ENCODE results near the gene COPS6.

DNA sequence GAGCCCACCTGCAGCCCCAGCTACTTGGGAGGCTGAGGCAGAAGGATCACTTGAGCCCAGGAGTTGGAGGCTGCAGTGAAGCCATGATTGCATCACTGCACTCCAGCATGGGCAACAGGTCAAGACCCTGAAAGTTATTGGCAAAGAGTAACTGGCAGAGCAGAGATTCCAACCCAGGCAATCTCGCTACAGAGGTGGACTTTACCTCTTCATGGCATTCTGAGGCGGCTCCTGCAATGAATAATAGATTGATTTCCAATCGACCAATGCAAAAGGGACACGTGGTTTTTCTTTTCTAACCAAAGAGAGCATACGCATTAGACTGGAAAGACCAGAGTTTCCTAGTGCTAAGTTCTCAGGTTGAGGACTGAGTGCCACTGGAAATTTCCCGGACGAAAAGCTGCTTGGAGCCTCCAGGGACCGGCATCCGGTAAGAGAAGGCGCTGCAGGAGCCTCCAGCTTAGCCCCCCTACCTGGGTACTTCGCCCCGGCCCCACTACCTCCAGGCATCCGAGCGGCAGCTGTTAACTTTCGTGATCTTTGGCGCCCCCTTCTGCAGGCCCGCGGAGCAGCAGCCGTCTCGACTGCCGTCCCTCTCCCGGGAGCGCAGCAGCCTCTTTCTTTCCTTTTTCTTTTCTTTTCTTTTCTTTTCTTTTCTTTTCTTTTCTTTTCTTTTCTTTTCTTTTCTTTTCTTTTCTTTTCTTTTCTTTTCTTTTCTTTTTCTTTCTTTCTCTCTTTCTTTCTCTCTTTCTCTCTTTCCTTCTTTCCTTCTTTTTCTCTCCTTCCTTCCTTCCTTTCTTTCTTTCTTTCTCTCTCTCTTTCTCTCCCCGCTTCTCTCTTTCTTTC lies 42.1 kb downstream of the COPS6 start:
- TF ChIP-seq, protein P1, sequence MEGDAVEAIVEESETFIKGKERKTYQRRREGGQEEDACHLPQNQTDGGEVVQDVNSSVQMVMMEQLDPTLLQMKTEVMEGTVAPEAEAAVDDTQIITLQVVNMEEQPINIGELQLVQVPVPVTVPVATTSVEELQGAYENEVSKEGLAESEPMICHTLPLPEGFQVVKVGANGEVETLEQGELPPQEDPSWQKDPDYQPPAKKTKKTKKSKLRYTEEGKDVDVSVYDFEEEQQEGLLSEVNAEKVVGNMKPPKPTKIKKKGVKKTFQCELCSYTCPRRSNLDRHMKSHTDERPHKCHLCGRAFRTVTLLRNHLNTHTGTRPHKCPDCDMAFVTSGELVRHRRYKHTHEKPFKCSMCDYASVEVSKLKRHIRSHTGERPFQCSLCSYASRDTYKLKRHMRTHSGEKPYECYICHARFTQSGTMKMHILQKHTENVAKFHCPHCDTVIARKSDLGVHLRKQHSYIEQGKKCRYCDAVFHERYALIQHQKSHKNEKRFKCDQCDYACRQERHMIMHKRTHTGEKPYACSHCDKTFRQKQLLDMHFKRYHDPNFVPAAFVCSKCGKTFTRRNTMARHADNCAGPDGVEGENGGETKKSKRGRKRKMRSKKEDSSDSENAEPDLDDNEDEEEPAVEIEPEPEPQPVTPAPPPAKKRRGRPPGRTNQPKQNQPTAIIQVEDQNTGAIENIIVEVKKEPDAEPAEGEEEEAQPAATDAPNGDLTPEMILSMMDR (IDR thresholded peaks at IDR 0.05), result peak; percentile 98
- TF ChIP-seq EZH2 (IDR thresholded peaks at IDR 0.05; ENCODE audit: borderline replicate concordance, insufficient read depth, low read depth, low read length, poor library complexity, severe bottlenecking), result no peak
